Central memory CD8-positive, alpha-beta T cell (primary cell): Measurements from ENCODE around the gene EFCAB8.
"Not testable (repeated sequence)": the region's sequence is repeated elsewhere in the genome, so short reads cannot be mapped to it uniquely, and the experiment has no call there.

Experiments
- ATAC-seq: fragments of 150-1000 bp; cut with Tn5 transposase; replicated peaks from 2 replicates; pipeline ENCODE4 v1.10.0; 2022; ENCODE audit warnings: mild to moderate bottlenecking, moderate FRiP score, moderate number of reproducible peaks; ENCODE audit not compliant: poor library complexity, severe bottlenecking; ENCODE audit errors: extremely low read depth
- DNase-seq, 2 donors: peaks; one replicate each; pipeline ENCODE4 v3.0.0; 2021; ENCODE audit warnings: low spot score in 2 of 2
- H3K27ac Mint-ChIP-seq: one replicate; pipeline ENCODE4 v1.8.0; 2022; ENCODE audit warnings: low read depth, mild to moderate bottlenecking, moderate library complexity, mixed read lengths
- H3K27me3 Mint-ChIP-seq: one replicate; pipeline ENCODE4 v1.8.0; 2022; ENCODE audit warnings: mixed read lengths
- H3K36me3 Mint-ChIP-seq: one replicate; pipeline ENCODE4 v1.8.0; 2022; ENCODE audit warnings: mild to moderate bottlenecking, moderate library complexity, mixed read lengths; ENCODE audit not compliant: insufficient read depth
- H3K4me1 Mint-ChIP-seq: one replicate; pipeline ENCODE4 v1.8.0; 2022; ENCODE audit warnings: mixed read lengths
- H3K4me3 Mint-ChIP-seq: one replicate; pipeline ENCODE4 v1.8.0; 2022; ENCODE audit warnings: mild to moderate bottlenecking, moderate library complexity, mixed read lengths
- H3K9me3 Mint-ChIP-seq: one replicate; pipeline ENCODE4 v1.8.0; 2022; ENCODE audit warnings: mixed read lengths

Gene EFCAB8

GRCh38 chr20:32848846-32849245, 9.9 kb upstream of the EFCAB8 start:
- H3K36me3 Mint-ChIP-seq = peaks cover 69% of the 10 kb centered on the region
- no peak overlapping the region for H3K4me3 Mint-ChIP-seq
- H3K27ac Mint-ChIP-seq = peak overlapping the region; percentile 16
- H3K9me3 Mint-ChIP-seq = no peaks in the 10 kb centered on the region
- no peaks in the 10 kb centered on the region for H3K27me3 Mint-ChIP-seq
- DNase-seq (no peak), ATAC-seq (no peak)
- H3K4me1 Mint-ChIP-seq = peaks cover 15% of the 10 kb centered on the region

GRCh38 chr20:32849577-32849976, 9.1 kb upstream of the EFCAB8 start:
- H3K4me3 Mint-ChIP-seq = no peak overlapping the region
- H3K27ac Mint-ChIP-seq = no peak overlapping the region
- peaks cover 10% of the 10 kb centered on the region for H3K4me1 Mint-ChIP-seq
- no peaks in the 10 kb centered on the region for H3K9me3 Mint-ChIP-seq
- no peaks in the 10 kb centered on the region for H3K27me3 Mint-ChIP-seq
- peaks cover 68% of the 10 kb centered on the region for H3K36me3 Mint-ChIP-seq
- no peak for DNase-seq
- no peak for ATAC-seq

GRCh38 chr20:32855387-32855786, 3.3 kb upstream of the EFCAB8 start:
- DNase-seq (no peak), ATAC-seq (no peak)
- H3K4me1 Mint-ChIP-seq = peaks cover 19% of the 10 kb centered on the region
- peaks cover 47% of the 10 kb centered on the region for H3K36me3 Mint-ChIP-seq
- H3K4me3 Mint-ChIP-seq = no peak overlapping the region
- no peaks in the 10 kb centered on the region for H3K27me3 Mint-ChIP-seq
- no peaks in the 10 kb centered on the region for H3K9me3 Mint-ChIP-seq
- peak overlapping the region; percentile 68 for H3K27ac Mint-ChIP-seq

- H3K9me3 Mint-ChIP-seq = no peaks in the 10 kb centered on the region
- H3K4me1 Mint-ChIP-seq = peaks cover 19% of the 10 kb centered on the region
- no peak overlapping the region for H3K27ac Mint-ChIP-seq
- no peak overlapping the region for H3K4me3 Mint-ChIP-seq
- peaks cover 35% of the 10 kb centered on the region for H3K36me3 Mint-ChIP-seq
- H3K27me3 Mint-ChIP-seq = no peaks in the 10 kb centered on the region
- no peak for DNase-seq
- ATAC-seq = no peak
These were observed 534 bp upstream of the EFCAB8 start for GRCh38 chr20:32858189-32858588.

DNA sequence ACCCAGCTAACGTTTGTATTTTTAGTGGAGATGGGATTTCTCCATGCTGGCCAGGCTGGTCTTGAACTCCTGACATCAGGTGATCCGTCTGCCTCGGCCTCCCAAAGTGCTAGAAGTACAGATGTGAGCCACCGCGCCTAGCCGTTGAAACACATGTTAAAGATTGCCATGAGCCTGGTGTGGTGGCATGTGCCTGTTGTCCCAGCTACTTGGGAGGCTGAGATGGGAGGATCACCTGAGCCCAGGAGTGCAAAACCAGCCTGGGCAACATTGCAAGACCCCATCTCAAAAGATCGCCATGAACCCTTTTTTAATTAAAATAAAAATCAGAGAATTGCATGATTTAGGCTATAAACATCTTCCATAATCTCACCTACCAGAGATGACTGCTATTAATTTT, 2.7 kb downstream of the EFCAB8 start:
- H3K9me3 Mint-ChIP-seq = no peaks in the 10 kb centered on the region
- H3K27me3 Mint-ChIP-seq = no peaks in the 10 kb centered on the region
- peak overlapping the region; percentile 73 for H3K27ac Mint-ChIP-seq
- DNase-seq = no peak
- H3K36me3 Mint-ChIP-seq = peaks cover 16% of the 10 kb centered on the region
- H3K4me3 Mint-ChIP-seq = no peak overlapping the region
- peaks cover 4% of the 10 kb centered on the region for H3K4me1 Mint-ChIP-seq
- ATAC-seq = no peak

DNA sequence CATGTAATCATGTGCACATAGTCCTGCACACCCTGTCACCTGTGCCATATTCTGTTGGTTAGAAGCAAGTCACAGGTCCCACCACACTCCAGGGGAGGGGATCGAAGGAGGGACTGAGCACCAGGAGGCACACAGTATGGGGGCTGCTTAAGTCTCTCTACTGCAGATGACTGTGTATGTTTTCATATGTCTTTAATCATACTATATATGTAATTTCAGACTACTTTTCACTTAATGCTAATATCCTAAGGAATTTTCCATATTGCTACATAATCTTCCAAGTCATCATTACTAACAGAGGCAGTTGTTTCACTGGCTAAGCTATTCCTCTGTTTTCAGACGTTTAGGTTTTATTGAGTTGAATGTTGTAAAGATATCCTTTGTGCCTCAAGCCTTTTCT, 10.8 kb downstream of the EFCAB8 start:
- H3K4me1 Mint-ChIP-seq = no peaks in the 10 kb centered on the region
- no peak for ATAC-seq
- no peak for DNase-seq
- H3K9me3 Mint-ChIP-seq = no peaks in the 10 kb centered on the region
- H3K36me3 Mint-ChIP-seq = peaks cover 5% of the 10 kb centered on the region
- no peak overlapping the region for H3K27ac Mint-ChIP-seq
- no peak overlapping the region for H3K4me3 Mint-ChIP-seq
- no peaks in the 10 kb centered on the region for H3K27me3 Mint-ChIP-seq

DNA sequence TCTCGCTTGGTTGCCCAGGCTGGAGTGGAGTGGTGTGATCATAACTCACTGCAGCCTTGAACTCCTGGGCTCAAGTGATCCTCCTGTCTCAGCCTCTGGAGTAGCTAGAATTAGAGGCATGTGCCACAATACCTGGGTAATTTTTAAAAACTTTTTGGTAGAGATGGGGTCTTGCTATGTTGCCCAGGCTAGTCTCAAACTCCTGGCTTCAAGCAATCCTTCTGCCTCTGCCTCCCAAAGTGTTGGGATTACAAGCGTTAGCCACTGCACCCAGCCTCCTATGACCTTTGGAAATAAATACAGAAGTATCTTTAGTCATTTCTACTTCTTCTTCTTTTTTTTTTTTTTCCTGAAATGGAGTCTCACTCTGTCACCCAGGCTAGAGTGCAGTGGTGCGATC, 11.8 kb downstream of the EFCAB8 start:
- not testable (repeated sequence) for H3K4me1 Mint-ChIP-seq, H3K27ac Mint-ChIP-seq, H3K4me3 Mint-ChIP-seq, ATAC-seq, H3K9me3 Mint-ChIP-seq, H3K36me3 Mint-ChIP-seq, H3K27me3 Mint-ChIP-seq, DNase-seq

- Mint-ChIP-seq H3K36me3 (peaks cover 5% of the 10 kb centered on the region), H3K4me1 (no peaks in the 10 kb centered on the region), H3K27ac (no peak overlapping the region), H3K4me3 (no peak overlapping the region), H3K27me3 (no peaks in the 10 kb centered on the region), H3K9me3 (no peaks in the 10 kb centered on the region)
- no peak for DNase-seq
- no peak for ATAC-seq
These were observed 12.3 kb downstream of the EFCAB8 start for GRCh38 chr20:32870985-32871384.

DNA sequence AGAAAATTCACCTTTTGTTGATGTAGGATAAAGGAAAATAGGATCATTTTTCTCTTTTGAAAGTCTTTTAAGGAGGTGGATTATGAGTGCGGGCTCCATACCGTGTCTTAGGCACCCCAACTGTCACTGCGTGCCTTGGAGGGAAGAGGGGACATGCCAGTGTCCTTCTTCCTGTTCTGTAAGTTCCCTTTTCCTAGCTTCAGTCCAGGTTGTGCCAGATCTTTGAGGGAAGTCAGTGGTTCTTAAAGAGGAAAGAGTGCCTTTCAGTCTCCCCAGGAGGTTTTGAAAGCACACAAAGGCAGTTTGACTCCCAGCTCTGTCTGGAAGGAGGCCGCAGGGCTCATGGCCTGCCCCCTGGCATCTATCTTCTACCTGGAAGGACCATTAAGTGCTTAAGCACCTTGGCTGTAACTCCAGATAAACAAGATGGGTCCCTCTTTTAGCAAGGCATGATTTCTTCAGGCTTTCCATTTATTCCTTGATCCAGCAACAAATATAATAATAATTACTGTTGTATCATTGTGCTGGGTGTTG, 13.0 kb downstream of the EFCAB8 start:
- Mint-ChIP-seq H3K9me3 (no peaks in the 10 kb centered on the region), H3K27ac (no peak overlapping the region), H3K4me1 (no peaks in the 10 kb centered on the region), H3K27me3 (no peaks in the 10 kb centered on the region), H3K36me3 (peaks cover 5% of the 10 kb centered on the region), H3K4me3 (no peak overlapping the region)
- ATAC-seq = no peak
- no peak for DNase-seq

GRCh38 chr20:32872266-32872665, 13.5 kb downstream of the EFCAB8 start:
- no peaks in the 10 kb centered on the region for H3K9me3 Mint-ChIP-seq
- no peaks in the 10 kb centered on the region for H3K4me1 Mint-ChIP-seq
- H3K27me3 Mint-ChIP-seq = no peaks in the 10 kb centered on the region
- H3K27ac Mint-ChIP-seq = no peak overlapping the region
- ATAC-seq (no peak), DNase-seq (no peak)
- no peak overlapping the region for H3K4me3 Mint-ChIP-seq
- peaks cover 5% of the 10 kb centered on the region for H3K36me3 Mint-ChIP-seq

DNA sequence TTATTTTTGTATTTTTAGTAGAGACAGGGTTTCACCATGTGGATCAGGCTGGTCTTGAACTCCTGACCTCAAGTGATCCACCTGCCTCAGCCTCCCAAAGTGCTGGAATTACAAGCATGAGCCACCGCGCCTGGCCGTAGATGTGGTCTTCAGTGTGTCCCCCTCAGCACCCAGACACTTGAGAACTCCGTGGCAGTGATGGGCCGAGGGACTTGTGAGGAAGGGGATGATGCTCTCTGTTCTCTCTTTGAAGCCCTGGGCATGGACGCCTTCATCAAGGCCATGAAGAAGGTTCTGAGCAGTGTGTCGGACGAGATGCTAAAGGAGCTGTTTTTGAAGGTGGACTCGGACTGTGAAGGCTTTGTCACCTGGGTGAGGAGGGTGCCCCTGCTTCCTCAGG, 16.9 kb downstream of the EFCAB8 start:
- Mint-ChIP-seq H3K27me3 (no peaks in the 10 kb centered on the region), H3K9me3 (no peaks in the 10 kb centered on the region), H3K27ac (no peak overlapping the region), H3K4me1 (no peaks in the 10 kb centered on the region), H3K4me3 (no peak overlapping the region), H3K36me3 (peaks cover 1% of the 10 kb centered on the region)
- DNase-seq (no peak), ATAC-seq (no peak)

GRCh38 chr20:32877507-32877906, 18.8 kb downstream of the EFCAB8 start:
- H3K27ac Mint-ChIP-seq = no peak overlapping the region
- H3K4me1 Mint-ChIP-seq = no peaks in the 10 kb centered on the region
- DNase-seq = no peak
- no peaks in the 10 kb centered on the region for H3K9me3 Mint-ChIP-seq
- no peak overlapping the region for H3K4me3 Mint-ChIP-seq
- no peak for ATAC-seq
- no peaks in the 10 kb centered on the region for H3K36me3 Mint-ChIP-seq
- no peaks in the 10 kb centered on the region for H3K27me3 Mint-ChIP-seq

- DNase-seq (no peak), ATAC-seq (no peak)
- no peaks in the 10 kb centered on the region for H3K36me3 Mint-ChIP-seq
- no peaks in the 10 kb centered on the region for H3K27me3 Mint-ChIP-seq
- no peaks in the 10 kb centered on the region for H3K9me3 Mint-ChIP-seq
- H3K4me3 Mint-ChIP-seq = no peak overlapping the region
- H3K27ac Mint-ChIP-seq = no peak overlapping the region
- H3K4me1 Mint-ChIP-seq = no peaks in the 10 kb centered on the region
These were observed 20.1 kb downstream of the EFCAB8 start for GRCh38 chr20:32878820-32879219.

GRCh38 chr20:32879538-32879937, 20.8 kb downstream of the EFCAB8 start:
- H3K27me3 Mint-ChIP-seq = no peaks in the 10 kb centered on the region
- no peak for DNase-seq
- H3K4me3 Mint-ChIP-seq = no peak overlapping the region
- ATAC-seq = no peak
- H3K4me1 Mint-ChIP-seq = no peaks in the 10 kb centered on the region
- no peak overlapping the region for H3K27ac Mint-ChIP-seq
- no peaks in the 10 kb centered on the region for H3K9me3 Mint-ChIP-seq
- H3K36me3 Mint-ChIP-seq = no peaks in the 10 kb centered on the region
